ENCODE measurements around the gene S100Z. TPM values are rescaled to one million over a fixed set of nuclear protein-coding genes. Genes with fewer than 3 reads are reported as not detected.
"Not testable (repeated sequence)": the region's sequence is repeated elsewhere in the genome, so short reads cannot be mapped to it uniquely, and the experiment has no call there.

The S100Z gene
- total RNA-seq, 1 donor from 2014 or later, result 4.3 TPM

DNA sequence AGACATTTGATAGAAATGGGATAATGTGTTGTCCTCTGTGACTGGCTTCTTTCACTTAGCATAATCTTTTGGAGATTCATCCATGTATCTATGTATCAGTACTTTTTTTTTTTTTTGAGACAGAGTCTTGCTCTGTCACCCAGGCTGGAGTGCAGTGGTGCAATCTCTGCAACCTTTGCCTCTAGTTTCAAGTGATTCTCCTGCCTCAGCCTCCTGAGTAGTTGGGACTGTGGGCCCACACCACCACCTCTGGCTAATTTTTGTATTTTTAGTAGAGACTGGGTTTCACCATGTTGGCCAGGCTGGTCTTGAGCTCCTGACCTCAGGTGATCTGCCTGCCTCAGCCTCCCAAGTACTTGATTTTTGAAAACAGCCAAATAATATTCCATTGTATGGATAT lies 23.4 kb upstream of the S100Z start:
- not testable (repeated sequence) for DNase-seq (ENCODE audit: low spot score)

DNA sequence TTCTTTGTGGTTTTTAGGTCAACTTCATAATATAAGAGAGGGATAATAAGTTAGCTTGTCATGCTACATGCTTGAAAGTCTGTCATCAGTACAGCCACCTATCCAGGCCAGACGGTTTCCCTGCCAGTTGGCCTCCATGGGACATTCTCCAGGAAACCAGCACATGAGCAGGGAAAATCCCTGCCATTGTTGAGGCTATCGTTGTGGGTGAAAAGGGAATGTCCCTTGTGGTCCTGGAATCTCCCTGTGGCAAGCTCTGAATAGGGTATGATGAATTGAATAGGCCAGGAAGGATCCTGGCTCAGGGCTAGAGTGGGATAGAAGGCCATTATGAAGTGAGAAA lies 18.7 kb upstream of the S100Z start:
- DNase-seq (ENCODE audit: low spot score), result no peak

DNA sequence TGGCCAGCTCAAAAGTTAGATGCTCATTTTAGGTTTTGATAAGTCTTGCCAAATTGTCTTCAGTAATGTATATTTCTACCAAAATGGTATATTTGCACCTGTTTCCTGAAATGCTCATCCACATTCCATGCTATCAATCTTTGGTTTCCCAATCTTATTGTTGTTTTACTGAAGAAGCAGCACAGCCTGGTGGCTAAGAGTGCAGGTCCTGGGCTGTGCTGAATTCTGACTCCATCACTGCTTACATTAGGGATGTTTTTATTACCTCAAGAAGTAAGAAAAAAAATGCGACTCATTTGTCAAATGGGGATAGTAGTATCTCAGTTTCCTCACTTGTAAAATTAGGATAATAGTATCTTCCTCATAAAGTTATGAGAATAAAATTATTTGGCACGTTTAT lies 13.6 kb upstream of the S100Z start:
- no peak for DNase-seq (ENCODE audit: low spot score)

DNA sequence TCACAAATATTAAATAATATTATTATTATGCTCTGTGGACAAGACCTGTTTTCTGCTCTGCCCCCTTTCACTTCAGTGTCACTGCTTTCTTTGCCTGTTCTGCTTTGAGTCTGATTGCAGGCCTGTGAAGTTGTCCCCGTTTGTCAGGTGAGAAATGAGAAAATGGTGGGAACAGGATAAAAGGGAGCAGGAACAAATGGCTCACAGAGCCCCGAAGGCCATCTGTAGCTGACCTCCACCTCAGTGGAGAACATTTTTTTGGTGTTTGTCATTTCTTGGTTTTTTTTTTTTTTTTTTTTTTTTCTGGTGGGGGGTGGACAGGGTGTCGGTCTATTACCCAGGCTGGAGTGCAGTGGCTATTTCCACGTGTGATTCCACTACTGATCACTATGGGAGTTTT lies 13.2 kb upstream of the S100Z start:
- DNase-seq (ENCODE audit: low spot score), result no peak

DNA sequence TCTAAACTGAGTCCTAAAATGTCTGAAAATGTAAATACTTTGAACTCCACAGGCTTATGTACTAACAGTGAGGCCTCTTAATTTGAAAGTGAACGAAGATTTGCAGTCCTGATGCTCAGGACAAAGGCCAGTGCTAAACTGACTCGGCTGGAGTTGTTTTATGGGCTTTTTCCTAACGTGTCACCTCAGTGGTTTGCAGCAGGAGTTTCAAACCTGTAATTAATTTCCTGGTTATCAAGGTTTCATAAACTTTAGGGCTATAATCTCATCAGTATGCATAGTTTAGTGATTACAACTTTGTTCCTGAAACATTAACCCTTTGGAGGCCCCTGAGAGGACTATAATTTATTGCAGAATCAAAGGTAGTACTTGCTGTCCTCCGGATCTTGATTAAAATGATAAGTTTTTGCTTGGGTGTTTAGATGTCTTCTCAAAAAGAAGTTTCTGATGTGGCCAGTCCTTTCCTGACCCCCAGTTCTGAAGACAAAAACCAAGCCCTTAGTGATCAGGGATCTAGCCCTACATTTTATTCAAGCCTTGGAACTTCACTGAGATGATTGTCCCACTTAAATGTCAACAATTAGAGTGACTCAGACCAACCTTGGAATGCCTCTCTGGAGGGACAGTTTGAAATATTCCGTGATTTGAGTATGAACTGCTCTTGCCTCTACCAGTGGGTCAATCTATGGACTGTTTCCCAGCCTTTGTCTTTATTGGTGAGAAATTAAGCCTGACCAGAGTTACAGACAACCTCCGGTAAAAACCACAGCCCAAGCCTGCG lies 11.1 kb upstream of the S100Z start:
- no peak for DNase-seq (ENCODE audit: low spot score)

DNA sequence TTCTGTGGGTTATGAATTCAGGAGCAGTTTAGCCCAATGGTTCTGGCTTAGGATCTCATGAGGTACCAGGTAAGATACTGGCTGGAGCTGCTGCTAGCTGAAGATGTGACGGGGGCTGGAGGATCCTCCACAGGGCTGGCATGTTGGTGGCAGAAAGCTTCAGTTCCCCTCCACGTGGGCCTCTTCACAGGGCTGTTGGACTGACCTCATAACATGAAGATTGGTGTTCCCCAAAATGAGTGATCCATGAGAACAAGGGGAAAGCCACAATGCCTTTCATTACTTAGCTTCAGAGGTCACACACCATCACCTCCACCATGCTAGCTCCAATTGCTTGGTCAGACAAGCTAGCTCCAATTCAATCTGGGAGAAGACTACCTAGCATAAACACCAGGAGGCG lies 8.5 kb upstream of the S100Z start:
- no peak for DNase-seq (ENCODE audit: low spot score)

DNA sequence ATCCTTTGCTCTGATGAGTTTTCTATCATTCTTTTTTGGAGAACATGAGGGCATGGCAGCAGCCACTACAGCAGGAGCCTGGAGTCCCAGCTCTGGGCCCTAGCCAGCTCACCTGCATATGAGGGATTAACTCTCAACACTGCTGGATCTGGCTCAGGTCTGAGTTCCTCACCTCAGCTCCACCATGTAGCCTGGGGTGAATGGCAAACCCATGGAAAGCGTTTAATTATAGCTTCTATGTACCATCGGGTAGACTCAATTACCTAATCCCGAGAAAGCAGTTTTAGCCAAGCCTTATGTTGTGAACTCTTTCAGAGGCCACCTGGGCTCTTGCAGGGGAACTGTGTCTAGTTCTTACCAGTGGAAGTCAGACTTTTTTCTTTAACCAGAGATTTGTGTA lies 3.9 kb upstream of the S100Z start:
- no peak for DNase-seq (ENCODE audit: low spot score)

DNA sequence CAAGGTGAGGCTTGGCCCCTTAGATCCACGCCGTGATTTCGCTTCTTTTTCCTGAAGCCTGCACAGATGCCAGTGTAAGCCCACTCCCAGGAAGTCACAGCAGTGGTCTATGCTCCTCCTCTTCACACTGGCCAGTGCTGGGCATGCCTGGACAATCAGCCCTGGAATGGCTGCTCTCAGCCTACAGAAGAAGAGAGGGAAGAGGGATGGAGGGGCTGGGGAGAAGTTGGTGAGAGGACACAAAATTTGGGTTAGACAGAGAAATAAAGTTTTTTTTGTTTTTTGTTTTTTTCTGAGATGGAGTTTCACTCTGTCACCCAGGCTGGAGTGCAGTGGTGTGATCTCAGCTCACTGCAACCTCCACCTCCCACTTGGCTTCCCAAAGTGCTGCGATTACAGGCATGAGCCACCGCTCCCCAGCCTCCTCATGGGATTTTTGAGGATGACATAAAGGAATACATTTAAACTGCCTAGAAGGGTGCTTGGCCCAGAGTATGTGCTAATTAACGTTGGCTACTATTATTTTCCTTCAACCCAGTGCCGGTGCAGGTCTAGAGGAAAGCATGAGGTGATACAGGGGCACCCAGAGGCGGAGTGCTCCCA lies 830 bp downstream of the S100Z start:
- DNase-seq (ENCODE audit: low spot score), result no peak

DNA sequence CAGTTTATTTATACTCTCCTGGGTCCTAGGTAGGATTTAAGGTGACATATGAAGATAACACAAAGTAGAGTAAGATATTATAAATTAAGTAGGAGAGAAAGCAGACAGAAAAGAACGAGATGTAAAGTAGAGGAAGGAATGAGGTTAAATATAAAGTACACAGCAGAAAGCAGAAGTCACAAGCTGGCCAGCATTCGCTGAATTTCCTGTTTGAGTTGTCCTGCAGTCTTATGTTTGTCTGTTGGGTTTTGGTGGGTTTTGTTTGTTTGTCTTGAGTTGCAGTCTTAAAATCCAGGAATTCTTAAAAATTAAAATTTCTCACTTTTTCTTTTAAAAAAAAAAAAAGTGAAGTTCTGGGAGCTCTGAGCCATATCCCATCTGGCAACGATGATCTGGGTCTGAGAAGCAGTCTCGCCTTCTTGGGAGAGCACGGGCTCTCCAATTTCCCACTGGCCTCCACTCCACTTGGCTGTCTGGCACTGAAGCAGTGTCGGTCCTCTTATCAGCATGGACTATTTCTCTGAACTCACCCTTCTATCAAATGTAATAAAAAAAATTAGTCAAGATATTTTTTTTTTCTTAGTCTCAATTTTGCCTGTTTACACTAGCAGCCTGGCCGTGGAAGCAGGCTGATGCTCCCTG lies 2.0 kb downstream of the S100Z start:
- DNase-seq (ENCODE audit: low spot score), result no peak

DNA sequence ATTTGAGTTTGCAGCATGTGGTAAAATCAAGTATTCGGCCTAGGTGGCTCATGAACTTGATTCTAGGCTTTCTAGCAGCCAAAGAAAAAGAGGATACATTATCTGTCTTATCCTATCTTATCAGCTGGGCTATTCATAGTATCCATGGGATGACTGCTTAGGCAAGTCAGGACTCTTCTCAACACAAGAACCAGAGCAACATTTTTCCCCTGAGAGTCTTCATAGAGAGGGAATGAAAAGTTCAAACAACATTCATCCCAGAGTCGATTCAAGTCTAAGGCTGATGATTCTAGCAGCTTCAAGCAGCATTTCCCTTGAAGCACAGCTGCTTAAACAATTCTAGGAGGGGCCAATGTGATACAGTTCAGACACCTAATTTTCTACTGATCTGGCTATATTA lies 3.0 kb downstream of the S100Z start:
- DNase-seq (ENCODE audit: low spot score), result peak; percentile 53

DNA sequence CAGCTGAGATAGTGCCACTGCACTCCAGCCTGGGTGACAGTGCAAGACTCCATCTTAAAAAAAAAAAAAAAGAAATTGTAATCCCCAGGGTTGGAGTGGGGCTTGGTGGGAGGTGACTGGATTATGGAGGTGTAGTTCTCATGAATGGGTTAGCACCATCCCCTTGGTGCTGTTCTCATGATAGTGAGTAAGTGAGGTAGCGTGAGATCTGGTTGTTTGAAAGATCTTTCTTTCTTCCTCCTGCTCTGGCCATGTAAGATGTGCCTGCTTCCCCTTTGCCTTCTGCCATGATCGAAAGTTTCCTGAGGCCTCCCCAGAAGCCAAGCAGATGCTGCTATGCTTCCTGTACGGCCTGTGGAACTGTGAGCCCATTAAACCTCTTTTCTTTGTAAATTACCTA lies 3.9 kb downstream of the S100Z start:
- not testable (repeated sequence) for DNase-seq (ENCODE audit: low spot score)

DNA sequence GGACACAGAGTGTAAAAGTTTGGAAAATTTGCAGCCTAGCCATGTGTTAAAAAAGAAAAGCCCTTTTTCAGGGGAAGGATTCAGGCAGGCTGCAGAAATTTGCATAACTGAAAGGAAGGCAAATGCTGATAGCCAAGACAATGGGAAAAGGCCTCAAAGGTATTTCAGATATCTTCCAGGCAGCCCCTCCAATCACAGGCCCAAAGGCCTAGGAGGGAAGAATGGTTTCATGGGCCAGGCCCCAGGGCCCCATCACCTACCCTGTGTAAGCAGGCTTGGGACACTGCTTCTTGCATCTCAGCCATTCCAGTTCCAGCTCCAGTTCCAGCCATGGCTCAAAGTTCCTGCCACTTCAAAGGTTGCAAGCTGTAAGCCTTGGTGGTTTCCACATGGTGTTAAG lies 4.8 kb downstream of the S100Z start:
- no peak for DNase-seq (ENCODE audit: low spot score)

DNA sequence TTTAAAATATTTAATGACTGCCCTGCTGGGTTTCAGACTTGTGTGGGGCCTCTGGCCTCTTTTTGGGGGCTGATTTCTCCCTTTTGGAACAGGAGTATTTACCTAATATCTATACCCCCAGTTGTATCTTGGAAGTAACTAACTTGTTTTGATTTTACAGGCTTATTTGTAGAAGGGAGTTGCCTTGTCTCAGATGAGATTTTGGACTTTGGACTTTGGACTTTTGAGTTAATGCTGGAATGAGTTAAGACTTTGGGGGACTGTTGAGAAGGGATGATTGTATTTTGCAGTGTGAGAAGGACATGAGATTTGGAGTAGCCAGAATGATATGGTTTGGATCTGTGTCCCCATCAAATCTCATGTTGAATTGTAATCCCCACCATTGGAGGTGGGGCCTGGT lies 5.7 kb downstream of the S100Z start:
- DNase-seq (ENCODE audit: low spot score), result not testable (repeated sequence)

DNA sequence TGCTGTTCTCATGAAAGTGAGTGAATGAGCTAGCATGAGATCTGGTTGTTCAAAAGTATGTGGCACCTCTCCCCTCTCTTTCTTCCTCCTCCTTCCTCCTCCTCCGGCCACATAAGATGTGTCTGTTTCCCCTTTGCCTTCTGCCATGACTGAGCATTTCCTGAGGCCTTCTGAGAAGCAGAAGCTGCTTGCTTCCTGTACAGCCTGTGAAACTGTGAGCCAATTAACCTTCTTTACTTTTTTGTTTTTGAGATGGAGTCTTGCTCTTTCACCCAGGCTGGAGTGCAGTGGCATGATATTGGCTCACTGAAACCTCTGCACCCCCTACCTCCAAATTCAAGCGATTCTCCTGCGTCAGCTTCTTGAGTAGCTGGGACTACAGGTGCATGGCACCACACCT lies 6.1 kb downstream of the S100Z start:
- peak; percentile 38 for DNase-seq (ENCODE audit: low spot score)

DNA sequence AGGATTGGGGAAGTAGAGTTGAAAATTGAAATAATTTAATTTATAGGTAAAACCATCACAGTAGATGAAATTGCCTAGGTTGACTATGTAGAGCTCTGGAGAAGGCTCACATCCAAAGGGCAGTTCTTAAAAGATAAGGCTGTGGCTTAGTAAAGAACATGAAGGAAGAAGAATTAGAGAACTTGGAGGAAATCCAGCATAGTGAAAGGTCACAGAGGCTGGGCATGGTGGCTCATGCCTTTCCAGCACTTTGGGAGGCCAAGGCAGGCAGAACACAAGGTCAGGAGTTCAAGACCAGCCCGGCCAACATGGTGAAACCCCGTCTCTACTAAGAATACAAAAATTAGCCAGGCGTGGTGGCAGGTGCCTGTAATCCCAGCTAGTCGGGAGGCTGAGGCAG lies 7.0 kb downstream of the S100Z start:
- peak; percentile 19 for DNase-seq (ENCODE audit: low spot score)

DNA sequence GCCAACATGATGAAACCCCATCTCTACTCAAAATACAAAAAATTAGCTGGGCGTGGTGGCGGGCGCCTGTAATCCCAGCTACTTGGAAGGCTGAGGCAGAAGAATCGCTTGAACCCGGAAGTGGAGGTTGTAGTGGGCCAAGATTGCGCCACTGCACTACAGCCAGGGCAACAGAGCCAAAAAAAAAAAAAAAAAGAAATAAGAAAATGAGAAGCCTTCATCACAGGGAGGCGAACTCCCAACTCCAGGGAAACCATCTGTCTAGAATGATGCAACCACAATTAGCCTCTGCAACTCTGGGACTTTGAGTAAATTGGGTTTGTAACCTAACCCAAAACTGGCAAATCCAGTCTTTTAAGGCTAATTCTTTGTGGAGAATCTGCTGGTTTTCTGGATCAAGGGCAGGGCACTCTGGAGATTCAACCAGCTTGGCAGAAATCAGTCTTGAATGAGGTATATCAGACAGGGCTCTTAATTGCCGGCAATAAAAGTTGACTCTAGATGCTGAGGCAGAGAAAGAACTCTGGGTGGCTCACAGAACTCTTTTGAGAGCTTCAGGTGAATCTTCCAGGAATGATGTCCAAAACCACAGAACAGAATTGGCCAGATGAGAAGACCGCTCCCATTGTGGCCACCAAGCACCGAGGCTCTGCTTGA lies 9.9 kb downstream of the S100Z start:
- DNase-seq (ENCODE audit: low spot score), result no peak

DNA sequence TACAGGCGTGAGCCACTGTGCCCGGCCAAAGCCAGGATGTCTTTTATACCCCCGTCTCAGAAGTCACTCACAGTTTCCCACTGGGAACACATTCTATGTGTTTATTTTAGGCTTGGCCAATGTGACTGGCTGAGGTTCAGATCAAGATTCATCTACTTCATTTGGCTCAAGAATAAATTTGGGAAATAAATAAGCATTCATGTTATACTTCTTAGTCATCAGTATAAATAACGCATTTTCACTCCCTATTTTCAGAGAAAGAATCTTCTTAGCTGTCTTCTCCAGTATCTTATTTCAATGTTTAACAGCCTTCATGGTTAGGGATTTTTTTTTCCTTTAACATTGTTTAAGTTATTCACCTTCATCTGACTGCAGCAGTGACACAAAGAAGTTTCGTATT lies 11.8 kb downstream of the S100Z start:
- no peak for DNase-seq (ENCODE audit: low spot score)

DNA sequence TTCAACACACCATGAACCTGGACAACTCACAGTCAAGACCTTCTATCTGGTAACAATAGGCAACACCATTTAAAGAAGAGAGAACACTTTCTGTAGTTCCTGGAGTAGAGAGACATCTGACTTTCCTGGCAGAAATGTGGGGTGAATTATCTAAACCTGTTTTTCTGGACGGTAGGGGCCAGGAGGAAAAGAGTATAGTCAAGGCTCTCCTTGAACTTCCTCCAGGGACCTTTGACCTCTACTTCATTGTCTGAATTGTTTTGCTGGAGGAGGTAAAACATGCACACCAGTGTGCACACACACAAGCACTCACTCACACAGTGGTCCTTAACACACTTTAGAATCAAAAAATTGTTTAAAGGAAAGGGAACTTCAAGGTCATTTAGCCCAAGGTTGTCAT lies 13.2 kb downstream of the S100Z start:
- DNase-seq (ENCODE audit: low spot score), result no peak

DNA sequence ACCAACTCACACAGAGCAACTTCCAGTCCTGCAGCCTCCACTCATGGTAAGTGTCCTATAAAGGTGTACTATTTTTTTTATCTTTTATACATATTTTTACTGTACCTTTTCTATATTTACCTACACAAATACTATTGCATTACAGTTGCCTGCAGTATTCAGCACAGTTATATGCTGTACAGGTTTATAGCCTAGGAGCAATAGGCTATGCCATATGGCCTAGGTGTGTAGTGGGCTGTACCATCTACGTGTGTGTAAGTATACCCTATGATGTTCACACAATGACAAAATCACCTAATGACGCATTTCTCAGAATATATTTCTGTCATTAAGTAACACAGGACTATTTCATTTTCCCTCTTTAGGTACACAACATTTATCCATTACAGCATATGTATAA lies 16.7 kb downstream of the S100Z start:
- no peak for DNase-seq (ENCODE audit: low spot score)

DNA sequence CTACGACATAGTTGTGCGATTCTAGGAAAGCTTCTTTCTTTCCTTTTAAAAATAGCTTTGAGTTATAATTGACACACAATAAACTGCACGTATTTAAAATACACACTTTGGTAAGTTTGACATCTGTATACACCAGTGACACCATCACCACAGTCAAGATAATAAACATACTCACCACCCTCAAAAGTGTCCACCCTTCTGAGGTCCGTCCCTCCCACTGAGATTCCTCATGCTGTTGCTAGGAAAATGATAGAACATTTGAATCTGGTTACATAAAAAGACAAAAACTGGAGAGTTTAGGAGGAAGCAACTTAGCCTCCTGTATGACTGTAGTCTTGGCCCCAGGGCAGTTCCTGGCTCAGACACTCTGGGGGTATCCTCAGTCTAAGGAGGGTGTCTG lies 17.2 kb downstream of the S100Z start:
- DNase-seq (ENCODE audit: low spot score), result no peak

DNA sequence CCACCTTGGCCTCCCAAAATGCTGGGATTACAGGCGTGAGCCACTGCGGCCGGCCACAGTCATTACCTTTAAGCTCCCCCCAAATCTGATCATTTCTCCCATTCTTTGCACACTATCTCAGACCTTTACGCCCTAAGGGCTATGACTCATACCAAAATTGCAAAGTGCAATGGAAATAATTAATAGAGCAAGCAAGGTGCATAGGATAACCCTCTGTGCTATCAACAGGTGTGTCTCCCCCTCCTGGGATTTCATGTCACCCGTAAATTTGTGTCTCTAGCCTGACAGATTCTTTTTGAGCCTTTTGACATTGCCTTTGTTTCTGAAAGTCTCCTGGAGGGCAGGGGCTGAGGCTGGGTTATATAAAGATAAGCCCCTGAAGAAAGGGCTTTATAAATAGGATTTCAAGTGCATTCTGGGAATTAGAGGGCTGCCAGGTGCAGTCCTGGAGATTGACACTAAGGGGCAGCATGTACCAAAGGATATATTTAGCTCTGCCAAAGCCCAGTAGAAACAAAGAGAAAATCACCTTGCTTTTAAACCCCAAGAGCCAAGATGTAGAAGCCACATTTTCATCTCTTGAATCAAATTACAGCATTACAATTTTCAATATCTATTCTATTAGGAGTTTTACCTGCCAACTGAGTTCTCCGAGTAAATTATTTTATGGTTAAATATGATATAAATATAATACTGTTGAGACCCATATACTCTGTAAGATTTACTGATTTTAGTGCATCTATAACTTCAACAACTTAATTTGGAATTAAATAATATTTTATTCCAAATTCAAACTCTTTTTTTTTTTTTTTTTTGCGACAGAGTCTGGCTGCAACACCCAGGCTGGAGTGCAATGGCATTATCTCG lies 18.2 kb downstream of the S100Z start:
- peak; percentile 65 for DNase-seq (ENCODE audit: low spot score)

DNA sequence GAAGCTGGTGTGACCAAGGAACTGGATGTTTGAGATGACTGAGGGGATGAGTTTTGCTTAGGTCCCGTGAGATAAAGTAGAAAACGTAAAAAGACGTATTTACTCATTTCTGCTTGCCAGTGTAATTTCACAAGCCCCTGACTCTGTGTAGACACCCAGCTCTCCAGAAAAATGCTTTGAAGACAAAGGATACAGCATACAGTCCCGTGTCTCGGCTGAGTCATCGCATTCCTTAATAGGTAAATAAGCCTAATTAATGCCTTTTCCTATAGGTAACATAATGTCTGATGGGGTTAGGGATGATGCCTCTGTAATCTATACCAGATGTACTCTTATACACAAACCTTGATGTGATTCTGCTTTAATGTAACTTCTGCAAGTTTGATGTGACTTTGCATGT lies 20.2 kb downstream of the S100Z start:
- DNase-seq (ENCODE audit: low spot score), result no peak

Data from umbilical cord (tissue), 2 donors.